Transverse colon (tissue), 4 donors: ENCODE data around the gene ST6GAL1.

Experiments
- CTCF ChIP-seq, 5 experiments: fragments of 200-600 bp in 3 of 5; fragments of 450-650 bp in 2 of 5; sonication (generic) in 3 of 5; IDR thresholded peaks; 1 replicate in 2 of 5; 2 replicates in 3 of 5; pipeline ENCODE4 v1.5.1; 2016 to 2017; ENCODE audit warnings: antibody characterized with exemption in 5 of 5, inconsistent platforms in 3 of 5, mild to moderate bottlenecking in 2 of 5, moderate library complexity in 1 of 5
- POLR2AphosphoS5 ChIP-seq, 3 donors: sonication (generic); formaldehyde crosslinking; IDR thresholded peaks; one replicate each; pipeline ENCODE4 v1.6.1; 2016; ENCODE audit warnings: antibody characterized with exemption in 3 of 3

- TF ChIP-seq CTCF (IDR thresholded peaks at IDR 0.05) (no peak), POLR2AphosphoS5 (IDR thresholded peaks at IDR 0.05) (no peak)
These were observed 75.6 kb downstream of the ST6GAL1 start for GRCh38 chr3:187005827-187006481.
